LoVo (cell line): Measurements from ENCODE around the gene MORN1.

ENCODE experiments used
- DNase-seq: peaks from one replicate; pipeline ENCODE4 v3.0.0-alpha.2; 2016; ENCODE audit warnings: low spot score

The MORN1 gene

GRCh38 chr1:2385606-2386280 lies 5.6 kb downstream of the MORN1 start:
- no peak for DNase-seq

GRCh38 chr1:2384941-2385481 lies 6.3 kb downstream of the MORN1 start:
- DNase-seq: no peak

- no peak for DNase-seq
Measured at GRCh38 chr1:2384130-2384860, 7.1 kb downstream of the MORN1 start.

GRCh38 chr1:2383576-2383975 lies 7.8 kb downstream of the MORN1 start:
- no peak for DNase-seq

GRCh38 chr1:2382621-2383361 lies 8.6 kb downstream of the MORN1 start:
- peak; percentile 15 for DNase-seq

- peak; percentile 20 for DNase-seq
Measured at GRCh38 chr1:2381741-2382620, 9.4 kb downstream of the MORN1 start.

- no peak for DNase-seq
Measured at GRCh38 chr1:2380816-2381591, 10.3 kb downstream of the MORN1 start.

- DNase-seq: no peak
Measured at GRCh38 chr1:2379733-2380404, 11.5 kb downstream of the MORN1 start.

GRCh38 chr1:2378956-2379732 lies 12.2 kb downstream of the MORN1 start:
- no peak for DNase-seq

GRCh38 chr1:2378441-2378851 lies 12.9 kb downstream of the MORN1 start:
- DNase-seq: no peak

GRCh38 chr1:2377751-2378440 lies 13.5 kb downstream of the MORN1 start:
- no peak for DNase-seq

GRCh38 chr1:2376931-2377672 lies 14.3 kb downstream of the MORN1 start:
- DNase-seq: no peak

GRCh38 chr1:2376261-2376741 lies 15.1 kb downstream of the MORN1 start:
- no peak for DNase-seq

GRCh38 chr1:2375923-2376260 lies 15.5 kb downstream of the MORN1 start:
- no peak for DNase-seq

GRCh38 chr1:2375246-2375922 lies 16.0 kb downstream of the MORN1 start:
- DNase-seq: no peak

GRCh38 chr1:2374252-2375155 lies 16.9 kb downstream of the MORN1 start:
- DNase-seq: no peak
